Kidney epithelial cell (primary cell): ENCODE data around the gene TBC1D25. TPM values are rescaled to one million over a fixed set of nuclear protein-coding genes. Genes with fewer than 3 reads are reported as not detected.
A peak's percentile ranks its signal among the peaks of the same experiment; 100 is the strongest.
"Not testable (repeated sequence)": the region's sequence is repeated elsewhere in the genome, so short reads cannot be mapped to it uniquely, and the experiment has no call there.

Experiments
- DNase-seq: peaks from one replicate; pipeline ENCODE4 v3.0.0-alpha.2; 2010; ENCODE audit warnings: low read depth
- H3K27me3 ChIP-seq: 2 replicates; pipeline ENCODE4 v1.6.0; 2011; ENCODE audit warnings: low read length; ENCODE audit not compliant: control insufficient read depth, insufficient read depth
- H3K36me3 ChIP-seq: 2 replicates; pipeline ENCODE4 v1.5.1; 2011; ENCODE audit warnings: low read length; ENCODE audit not compliant: control insufficient read depth, insufficient read depth
- H3K4me3 ChIP-seq: 2 replicates; pipeline ENCODE4 v1.5.1; 2011; ENCODE audit warnings: low read depth, mild to moderate bottlenecking, control low read depth, low read length
- total RNA-seq: library from RNA; depleted of rRNA; stranded (reverse); fragments of >200 nt; gene quantifications from 2 replicates; pipeline ENCODE4 v1.2.3, GENCODE V29; 2015
- TF ChIP-seq, protein P1 (sequence below): IDR thresholded peaks from 2 replicates; pipeline ENCODE4 v1.5.1; 2011; ENCODE audit warnings: mild to moderate bottlenecking, moderate library complexity, low read length, control low read depth, inconsistent platforms; ENCODE audit not compliant: insufficient read depth, poor library complexity, severe bottlenecking

Gene TBC1D25
- total RNA-seq, 1 donor from 2014 or later = 6.6 TPM

DNA sequence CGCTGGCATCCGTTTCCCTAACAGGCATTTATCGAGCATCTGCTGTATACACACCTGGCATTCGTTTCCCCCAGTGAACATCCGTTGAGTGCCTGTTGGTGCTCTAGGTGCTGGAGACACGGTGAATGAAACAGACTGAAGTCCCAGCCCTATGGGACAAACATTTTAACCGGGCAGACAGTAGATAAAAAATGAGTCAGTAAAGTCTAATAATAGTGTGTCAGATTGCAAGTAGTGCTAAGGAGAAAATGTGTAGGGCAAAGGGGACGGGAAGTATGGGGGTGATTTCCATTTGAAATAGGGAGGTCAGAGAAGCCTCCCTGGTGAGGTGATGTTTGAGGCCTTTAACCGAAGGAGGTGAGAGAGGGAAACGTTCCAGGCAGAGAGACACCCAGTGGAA lies 23.2 kb upstream of the TBC1D25 start:
- H3K4me3 ChIP-seq = no peak overlapping the region
- no peak for DNase-seq
- H3K36me3 ChIP-seq = no peaks in the 10 kb centered on the region
- TF ChIP-seq, protein P1, sequence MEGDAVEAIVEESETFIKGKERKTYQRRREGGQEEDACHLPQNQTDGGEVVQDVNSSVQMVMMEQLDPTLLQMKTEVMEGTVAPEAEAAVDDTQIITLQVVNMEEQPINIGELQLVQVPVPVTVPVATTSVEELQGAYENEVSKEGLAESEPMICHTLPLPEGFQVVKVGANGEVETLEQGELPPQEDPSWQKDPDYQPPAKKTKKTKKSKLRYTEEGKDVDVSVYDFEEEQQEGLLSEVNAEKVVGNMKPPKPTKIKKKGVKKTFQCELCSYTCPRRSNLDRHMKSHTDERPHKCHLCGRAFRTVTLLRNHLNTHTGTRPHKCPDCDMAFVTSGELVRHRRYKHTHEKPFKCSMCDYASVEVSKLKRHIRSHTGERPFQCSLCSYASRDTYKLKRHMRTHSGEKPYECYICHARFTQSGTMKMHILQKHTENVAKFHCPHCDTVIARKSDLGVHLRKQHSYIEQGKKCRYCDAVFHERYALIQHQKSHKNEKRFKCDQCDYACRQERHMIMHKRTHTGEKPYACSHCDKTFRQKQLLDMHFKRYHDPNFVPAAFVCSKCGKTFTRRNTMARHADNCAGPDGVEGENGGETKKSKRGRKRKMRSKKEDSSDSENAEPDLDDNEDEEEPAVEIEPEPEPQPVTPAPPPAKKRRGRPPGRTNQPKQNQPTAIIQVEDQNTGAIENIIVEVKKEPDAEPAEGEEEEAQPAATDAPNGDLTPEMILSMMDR = no peak
- H3K27me3 ChIP-seq = no peaks in the 10 kb centered on the region

DNA sequence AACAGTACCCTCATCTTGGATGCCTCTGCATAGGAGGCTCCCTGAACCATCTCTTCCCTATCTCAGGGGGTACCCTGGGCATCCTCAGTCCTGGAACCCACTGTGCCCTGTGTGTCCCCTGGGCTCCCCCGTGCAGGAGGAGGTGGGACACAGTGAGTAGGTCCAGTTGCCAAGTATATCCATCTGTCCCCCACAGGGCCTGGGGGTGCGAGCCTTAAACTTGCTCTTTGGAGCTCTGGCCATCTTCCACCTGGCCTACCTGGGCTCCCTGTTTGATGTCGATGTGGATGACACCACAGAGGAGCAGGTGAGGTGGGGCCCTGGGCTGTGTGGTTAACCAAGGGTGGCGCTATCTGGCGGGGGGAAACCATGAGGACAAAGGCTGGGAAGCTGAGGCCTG lies 22.5 kb upstream of the TBC1D25 start:
- TF ChIP-seq, protein P1 = no peak
- DNase-seq = no peak
- Histone ChIP-seq H3K4me3 (no peak overlapping the region), H3K36me3 (no peaks in the 10 kb centered on the region), H3K27me3 (no peaks in the 10 kb centered on the region)

DNA sequence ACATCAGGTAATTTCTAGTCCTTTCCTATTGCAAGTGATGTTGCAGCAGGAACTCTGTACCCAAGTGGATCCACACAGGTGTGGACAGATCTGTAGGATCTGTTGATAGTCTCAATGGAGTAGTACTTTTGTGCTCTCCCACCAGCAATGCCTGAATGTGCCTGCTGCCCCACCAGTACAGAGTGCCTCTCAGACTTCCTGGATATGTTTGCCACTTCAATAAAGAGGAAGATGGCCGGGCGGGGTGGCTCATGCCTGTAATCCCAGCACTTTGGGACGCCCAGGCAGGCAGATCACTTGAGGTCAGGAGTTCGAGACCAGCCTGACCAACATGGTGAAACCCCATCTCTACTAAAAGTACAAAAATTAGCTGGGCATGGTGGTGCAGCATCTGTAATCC lies 20.0 kb upstream of the TBC1D25 start:
- H3K4me3 ChIP-seq, H3K36me3 ChIP-seq, DNase-seq, H3K27me3 ChIP-seq: not testable (repeated sequence)

DNA sequence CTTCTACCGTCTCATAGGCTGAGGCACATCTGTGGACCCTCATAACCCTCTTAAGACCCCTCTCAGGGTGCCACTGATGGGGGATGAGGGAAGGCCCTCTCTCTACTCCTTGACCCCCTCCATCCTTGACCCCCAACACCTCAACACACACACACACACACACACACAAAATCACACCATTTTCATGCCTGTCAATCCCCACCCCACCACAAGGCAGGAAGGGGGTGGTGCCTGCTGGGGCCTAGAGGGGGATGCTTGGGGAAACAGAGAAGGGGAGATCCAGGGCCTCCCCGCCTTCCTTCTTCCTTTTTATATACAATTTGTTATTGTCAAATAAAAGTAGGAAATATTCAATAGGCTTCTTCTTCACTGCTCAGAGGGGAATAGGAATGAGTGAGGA lies 19.1 kb upstream of the TBC1D25 start:
- Histone ChIP-seq H3K36me3 (no peaks in the 10 kb centered on the region), H3K27me3 (no peaks in the 10 kb centered on the region), H3K4me3 (no peak overlapping the region)
- TF ChIP-seq, protein P1 = no peak
- no peak for DNase-seq

DNA sequence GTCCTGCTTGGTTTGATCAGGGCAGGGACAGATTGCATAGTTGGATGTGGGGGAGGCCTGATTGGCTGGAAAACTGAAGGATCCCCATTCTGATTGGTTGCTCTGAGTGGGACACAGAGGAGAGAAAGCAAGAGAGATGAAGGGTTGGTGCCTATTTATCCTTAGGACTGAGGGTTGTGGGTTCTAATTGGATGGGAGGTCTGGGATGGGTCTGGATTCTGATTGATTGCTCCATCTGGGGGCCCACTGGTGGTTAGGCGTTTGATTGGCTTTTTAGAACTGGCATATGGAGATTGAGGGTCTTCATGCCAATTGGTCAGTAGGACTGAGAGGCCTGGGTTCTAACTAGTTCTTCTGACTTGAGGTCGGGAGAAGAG lies 18.6 kb upstream of the TBC1D25 start:
- no peak for DNase-seq
- no peaks in the 10 kb centered on the region for H3K36me3 ChIP-seq
- H3K4me3 ChIP-seq = peak overlapping the region; percentile 32
- no peaks in the 10 kb centered on the region for H3K27me3 ChIP-seq
- TF ChIP-seq, protein P1 = no peak

DNA sequence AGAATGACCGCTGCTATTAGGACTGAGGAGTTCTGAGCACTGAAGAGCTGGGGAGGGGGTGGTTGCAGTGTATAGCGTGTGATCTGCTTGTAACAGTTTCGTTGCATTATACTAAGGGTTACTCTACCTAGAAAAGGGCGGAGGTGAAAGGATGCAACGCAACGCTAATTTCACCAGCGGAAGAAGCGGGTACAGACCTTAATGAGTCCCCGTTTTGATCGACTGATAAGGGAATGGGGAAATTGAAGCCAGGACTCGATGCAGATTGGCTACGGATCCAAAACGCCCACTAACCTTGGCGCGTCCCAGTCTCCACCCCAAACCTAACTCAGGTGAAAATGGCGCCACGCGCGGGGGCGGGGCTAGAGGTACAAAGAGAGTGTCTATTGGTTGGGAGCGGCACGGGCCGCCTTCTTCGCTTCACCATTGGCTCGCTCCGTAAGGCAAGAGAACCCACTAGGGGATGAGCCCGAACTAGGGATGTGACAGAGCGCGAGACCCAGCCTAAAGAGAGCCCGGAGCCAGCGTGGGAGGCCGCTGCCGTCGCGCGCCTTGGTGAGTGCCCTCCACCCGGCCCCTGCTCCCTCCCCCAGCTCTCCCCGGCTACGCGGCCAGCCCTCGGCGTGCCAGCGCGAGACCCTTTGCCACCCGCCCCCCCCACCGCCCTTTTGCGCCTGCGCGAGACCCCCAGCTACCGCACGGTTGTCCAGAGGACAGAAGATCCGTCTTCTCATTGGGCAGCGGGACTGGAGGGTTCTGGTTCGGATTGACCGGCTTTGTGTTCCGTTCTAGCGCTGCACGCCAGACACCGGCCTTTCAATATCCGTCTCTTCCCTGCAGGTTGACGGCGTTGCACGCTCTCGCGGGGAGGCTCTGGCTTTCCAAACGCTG lies 17.9 kb upstream of the TBC1D25 start, which contains the start of gene EBP:
TSS of gene EBP (plus strand) at position 456 of the 891 bp plus-strand sequence. CDS start 1,964 bp downstream, outside the sequence.
- no peaks in the 10 kb centered on the region for H3K36me3 ChIP-seq
- DNase-seq = peak; percentile 55
- H3K4me3 ChIP-seq = peak within 1 kb of the TSS; percentile 64
- H3K27me3 ChIP-seq = no peaks in the 10 kb centered on the region
- TF ChIP-seq, protein P1 = no peak
